ENCODE data around the gene DCTPP1. TPM values are rescaled to one million over a fixed set of nuclear protein-coding genes. Genes with fewer than 3 reads are reported as not detected.

Gene DCTPP1
- total RNA-seq, 1 experiment from 2014 or later: 125 TPM

DNA sequence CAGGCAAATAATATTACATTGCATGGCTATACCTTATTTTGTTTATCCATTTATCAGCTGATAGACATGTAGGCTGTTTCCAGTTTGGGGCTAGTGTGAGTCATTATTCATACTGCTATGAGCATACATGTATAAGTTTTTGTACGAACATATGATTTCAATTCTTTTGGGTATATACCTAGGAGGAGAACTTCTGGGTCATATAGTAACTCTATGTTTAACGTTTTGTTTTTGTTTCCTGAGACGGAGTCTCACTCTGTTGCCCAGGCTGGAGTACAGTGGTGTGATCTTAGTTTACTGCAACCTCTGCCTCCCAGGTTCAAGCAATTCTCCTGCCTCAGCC, 40.3 kb upstream of the DCTPP1 start:
- intact Hi-C loops (cut with micrococcal nuclease): no loop called here
- Histone ChIP-seq H4K20me1 (ENCODE audit: insufficient read depth) (no peaks in the 10 kb centered on the region), H3K9ac (ENCODE audit: low read length) (no peak overlapping the region), H3K36me3 (ENCODE audit: control insufficient read depth in 1 of 2, insufficient read depth in 2 of 2, low read length in 2 of 2) (no peaks in the 10 kb centered on the region), H3K27ac (ENCODE audit: low read depth, low read length) (no peak overlapping the region), H3K4me1 (ENCODE audit: control insufficient read depth in 1 of 2, insufficient read depth in 2 of 2, low read length in 2 of 2) (no peaks in the 10 kb centered on the region), H3K9me2 (ENCODE audit: insufficient read depth) (no peaks in the 10 kb centered on the region), H3K9me3 (ENCODE audit: control insufficient read depth in 1 of 2, insufficient read depth in 1 of 2, low read depth in 1 of 2, low read length in 2 of 2) (no peaks in the 10 kb centered on the region), H3K27me3 (ENCODE audit: insufficient read depth, low read length) (0 out of 2 replicates have a peak, but pooled peaks cover 5% of the 10 kb centered on the region), H3K4me2 (ENCODE audit: low read length) (no peak overlapping the region), H3K4me3 (replicated peaks in 1 of 2; ENCODE audit: low read depth in 1 of 2, low read length in 2 of 2) (no peak overlapping the region), H3K79me2 (ENCODE audit: insufficient read depth, low read length) (no peaks in the 10 kb centered on the region), H2AFZ (ENCODE audit: low read depth, low read length, poor library complexity, severe bottlenecking) (no peak overlapping the region)
- TF ChIP-seq EGR1 (IDR thresholded peaks at IDR 0.05; ENCODE audit: low read depth): no peak
- TF ChIP-seq SP1 (IDR thresholded peaks at IDR 0.05; ENCODE audit: low read depth): no peak
- no peak for TF ChIP-seq ATF3 (IDR thresholded peaks at IDR 0.05)
- no peak for TF ChIP-seq CBX3 (IDR thresholded peaks at IDR 0.05; ENCODE audit: low read depth)
- no peak for TF ChIP-seq YY1 (IDR thresholded peaks at IDR 0.05; ENCODE audit: extremely low read depth, insufficient replicate concordance, low read depth, low read length)
- no peak for TF ChIP-seq CTCF (IDR thresholded peaks at IDR 0.05 in 2 of 3, conservative IDR thresholded peaks at IDR 0.05 in 1 of 3; ENCODE audit: borderline replicate concordance in 1 of 3, insufficient read depth in 1 of 3, low read depth in 2 of 3, low read length in 2 of 3)
- TF ChIP-seq SRF (IDR thresholded peaks at IDR 0.05; ENCODE audit: low read depth): no peak
- TF ChIP-seq, protein P1, sequence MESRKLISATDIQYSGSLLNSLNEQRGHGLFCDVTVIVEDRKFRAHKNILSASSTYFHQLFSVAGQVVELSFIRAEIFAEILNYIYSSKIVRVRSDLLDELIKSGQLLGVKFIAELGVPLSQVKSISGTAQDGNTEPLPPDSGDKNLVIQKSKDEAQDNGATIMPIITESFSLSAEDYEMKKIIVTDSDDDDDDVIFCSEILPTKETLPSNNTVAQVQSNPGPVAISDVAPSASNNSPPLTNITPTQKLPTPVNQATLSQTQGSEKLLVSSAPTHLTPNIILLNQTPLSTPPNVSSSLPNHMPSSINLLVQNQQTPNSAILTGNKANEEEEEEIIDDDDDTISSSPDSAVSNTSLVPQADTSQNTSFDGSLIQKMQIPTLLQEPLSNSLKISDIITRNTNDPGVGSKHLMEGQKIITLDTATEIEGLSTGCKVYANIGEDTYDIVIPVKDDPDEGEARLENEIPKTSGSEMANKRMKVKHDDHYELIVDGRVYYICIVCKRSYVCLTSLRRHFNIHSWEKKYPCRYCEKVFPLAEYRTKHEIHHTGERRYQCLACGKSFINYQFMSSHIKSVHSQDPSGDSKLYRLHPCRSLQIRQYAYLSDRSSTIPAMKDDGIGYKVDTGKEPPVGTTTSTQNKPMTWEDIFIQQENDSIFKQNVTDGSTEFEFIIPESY (IDR thresholded peaks at IDR 0.05; ENCODE audit: extremely low read depth, insufficient replicate concordance, low read length): no peak
- TF ChIP-seq, protein P2, sequence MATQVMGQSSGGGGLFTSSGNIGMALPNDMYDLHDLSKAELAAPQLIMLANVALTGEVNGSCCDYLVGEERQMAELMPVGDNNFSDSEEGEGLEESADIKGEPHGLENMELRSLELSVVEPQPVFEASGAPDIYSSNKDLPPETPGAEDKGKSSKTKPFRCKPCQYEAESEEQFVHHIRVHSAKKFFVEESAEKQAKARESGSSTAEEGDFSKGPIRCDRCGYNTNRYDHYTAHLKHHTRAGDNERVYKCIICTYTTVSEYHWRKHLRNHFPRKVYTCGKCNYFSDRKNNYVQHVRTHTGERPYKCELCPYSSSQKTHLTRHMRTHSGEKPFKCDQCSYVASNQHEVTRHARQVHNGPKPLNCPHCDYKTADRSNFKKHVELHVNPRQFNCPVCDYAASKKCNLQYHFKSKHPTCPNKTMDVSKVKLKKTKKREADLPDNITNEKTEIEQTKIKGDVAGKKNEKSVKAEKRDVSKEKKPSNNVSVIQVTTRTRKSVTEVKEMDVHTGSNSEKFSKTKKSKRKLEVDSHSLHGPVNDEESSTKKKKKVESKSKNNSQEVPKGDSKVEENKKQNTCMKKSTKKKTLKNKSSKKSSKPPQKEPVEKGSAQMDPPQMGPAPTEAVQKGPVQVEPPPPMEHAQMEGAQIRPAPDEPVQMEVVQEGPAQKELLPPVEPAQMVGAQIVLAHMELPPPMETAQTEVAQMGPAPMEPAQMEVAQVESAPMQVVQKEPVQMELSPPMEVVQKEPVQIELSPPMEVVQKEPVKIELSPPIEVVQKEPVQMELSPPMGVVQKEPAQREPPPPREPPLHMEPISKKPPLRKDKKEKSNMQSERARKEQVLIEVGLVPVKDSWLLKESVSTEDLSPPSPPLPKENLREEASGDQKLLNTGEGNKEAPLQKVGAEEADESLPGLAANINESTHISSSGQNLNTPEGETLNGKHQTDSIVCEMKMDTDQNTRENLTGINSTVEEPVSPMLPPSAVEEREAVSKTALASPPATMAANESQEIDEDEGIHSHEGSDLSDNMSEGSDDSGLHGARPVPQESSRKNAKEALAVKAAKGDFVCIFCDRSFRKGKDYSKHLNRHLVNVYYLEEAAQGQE (IDR thresholded peaks at IDR 0.05; ENCODE audit: low read depth): no peak
- TF ChIP-seq, protein P3, sequence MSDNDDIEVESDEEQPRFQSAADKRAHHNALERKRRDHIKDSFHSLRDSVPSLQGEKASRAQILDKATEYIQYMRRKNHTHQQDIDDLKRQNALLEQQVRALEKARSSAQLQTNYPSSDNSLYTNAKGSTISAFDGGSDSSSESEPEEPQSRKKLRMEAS (IDR thresholded peaks at IDR 0.05): no peak
- no peak for TF ChIP-seq EZH2phosphoT487 (IDR thresholded peaks at IDR 0.05; ENCODE audit: borderline replicate concordance)
- TF ChIP-seq POLR2AphosphoS5 (IDR thresholded peaks at IDR 0.05; ENCODE audit: low read depth, low read length): no peak
- no peak for TF ChIP-seq ELF1 (IDR thresholded peaks at IDR 0.05; ENCODE audit: borderline replicate concordance, low read depth)
- no peak for TF ChIP-seq EZH2 (IDR thresholded peaks at IDR 0.05)
- no peak for TF ChIP-seq TCF7L2 (IDR thresholded peaks at IDR 0.05; ENCODE audit: borderline replicate concordance, extremely low read depth, insufficient read depth, insufficient read length)
- TF ChIP-seq ZNF274 (IDR thresholded peaks at IDR 0.05; ENCODE audit: low read depth, low read length): no peak
- no peak for TF ChIP-seq FOSL1 (IDR thresholded peaks at IDR 0.05; ENCODE audit: low read depth)
- no TSS peak for BruUV-seq (replicated peaks)
- ChIA-PET RAD21 (ENCODE audit: low non-redundant PET in 1 of 2, low total read pairs in 2 of 2, uncharacterized antibody in 2 of 2, unreplicated experiment in 2 of 2) (no interaction called here), POLR2A (no interaction called here), CTCF (no interaction called here)
- ATAC-seq (no peak), DNase-seq (ENCODE audit: low read depth, low spot score) (no peak)
